ENCODE data around the gene HBP1. TPM values are rescaled to one million over a fixed set of nuclear protein-coding genes. Genes with fewer than 3 reads are reported as not detected.

The HBP1 gene
- total RNA-seq, 1 experiment from 2014 or later = 44.8 TPM

GRCh38 chr7:107165341-107165740 lies 3.5 kb upstream of the HBP1 start:
- H3K27ac ChIP-seq = no peak overlapping the region
- no peaks in the 10 kb centered on the region for H3K36me3 ChIP-seq
- no peaks in the 10 kb centered on the region for H3K9me3 ChIP-seq (replicated peaks)
- no peak for DNase-seq (ENCODE audit: low read depth in 1 of 2, low spot score in 2 of 2)
- H3K4me1 ChIP-seq (replicated peaks) = peaks cover 7% of the 10 kb centered on the region; the same call in 1 of the 2 replicates
- no peaks in the 10 kb centered on the region for H3K27me3 ChIP-seq (replicated peaks)
- no peak overlapping the region for H3K4me3 ChIP-seq

GRCh38 chr7:107166736-107167426 lies 1.9 kb upstream of the HBP1 start:
- Histone ChIP-seq H3K27ac (peak overlapping the region; percentile 70), H3K36me3 (no peaks in the 10 kb centered on the region), H3K9me3 (replicated peaks) (no peaks in the 10 kb centered on the region), H3K27me3 (replicated peaks) (no peaks in the 10 kb centered on the region), H3K4me1 (replicated peaks) (peaks cover 10% of the 10 kb centered on the region; the same call in 1 of the 2 replicates), H3K4me3 (peak overlapping the region; percentile 37)
- no peak for DNase-seq (ENCODE audit: low read depth in 1 of 2, low spot score in 2 of 2)

- peak in 1 of 2 experiments; percentile 81 for DNase-seq (ENCODE audit: low read depth in 1 of 2, low spot score in 2 of 2)
- Histone ChIP-seq H3K27ac (peak overlapping the region; percentile 70), H3K4me1 (replicated peaks) (peaks cover 10% of the 10 kb centered on the region; the same call in 1 of the 2 replicates), H3K36me3 (no peaks in the 10 kb centered on the region), H3K4me3 (peak overlapping the region; percentile 37), H3K9me3 (replicated peaks) (no peaks in the 10 kb centered on the region), H3K27me3 (replicated peaks) (no peaks in the 10 kb centered on the region)
Measured at GRCh38 chr7:107167483-107168232, 1.1 kb upstream of the HBP1 start.

- H3K36me3 ChIP-seq = no peaks in the 10 kb centered on the region
- no peaks in the 10 kb centered on the region for H3K9me3 ChIP-seq (replicated peaks)
- H3K4me3 ChIP-seq = peak overlapping the region; percentile 58
- no peaks in the 10 kb centered on the region for H3K27me3 ChIP-seq (replicated peaks)
- H3K27ac ChIP-seq = peak overlapping the region; percentile 88
- peaks cover 4% of the 10 kb centered on the region; the same call in 1 of the 2 replicates for H3K4me1 ChIP-seq (replicated peaks)
- peak; percentile 92 to 96 for DNase-seq (ENCODE audit: low read depth in 1 of 2, low spot score in 2 of 2)
Measured at GRCh38 chr7:107169120-107170050, 582 bp downstream of the HBP1 start.

GRCh38 chr7:107170051-107170915 lies 1.5 kb downstream of the HBP1 start:
- DNase-seq (ENCODE audit: low read depth in 1 of 2, low spot score in 2 of 2) = no peak
- Histone ChIP-seq H3K27me3 (replicated peaks) (no peaks in the 10 kb centered on the region), H3K27ac (peak overlapping the region; percentile 88)

GRCh38 chr7:107171496-107171895 lies 2.7 kb downstream of the HBP1 start:
- no peak overlapping the region for H3K4me3 ChIP-seq
- H3K9me3 ChIP-seq (replicated peaks) = no peaks in the 10 kb centered on the region
- no peaks in the 10 kb centered on the region for H3K27me3 ChIP-seq (replicated peaks)
- H3K4me1 ChIP-seq (replicated peaks) = peaks cover 4% of the 10 kb centered on the region; the same call in 1 of the 2 replicates
- H3K36me3 ChIP-seq = no peaks in the 10 kb centered on the region
- no peak overlapping the region for H3K27ac ChIP-seq
- no peak for DNase-seq (ENCODE audit: low read depth in 1 of 2, low spot score in 2 of 2)

More at GRCh38 chr7:107170051-107170915, 1.5 kb downstream of the HBP1 start:
- Histone ChIP-seq H3K36me3 (no peaks in the 10 kb centered on the region), H3K4me1 (replicated peaks) (peaks cover 4% of the 10 kb centered on the region; the same call in 1 of the 2 replicates), H3K9me3 (replicated peaks) (no peaks in the 10 kb centered on the region), H3K4me3 (peak overlapping the region; percentile 58)

GRCh38 chr7:107172276-107173032 lies 3.7 kb downstream of the HBP1 start:
- Histone ChIP-seq H3K4me3 (no peak overlapping the region), H3K27ac (no peak overlapping the region), H3K27me3 (replicated peaks) (no peaks in the 10 kb centered on the region), H3K9me3 (replicated peaks) (no peaks in the 10 kb centered on the region), H3K36me3 (no peaks in the 10 kb centered on the region), H3K4me1 (replicated peaks) (peaks cover 4% of the 10 kb centered on the region; the same call in 1 of the 2 replicates)
- no peak for DNase-seq (ENCODE audit: low read depth in 1 of 2, low spot score in 2 of 2)

GRCh38 chr7:107173191-107173590 lies 4.4 kb downstream of the HBP1 start:
- Histone ChIP-seq H3K36me3 (no peaks in the 10 kb centered on the region), H3K27ac (no peak overlapping the region), H3K4me3 (no peak overlapping the region), H3K9me3 (replicated peaks) (no peaks in the 10 kb centered on the region), H3K27me3 (replicated peaks) (no peaks in the 10 kb centered on the region), H3K4me1 (replicated peaks) (peaks cover 4% of the 10 kb centered on the region; the same call in 1 of the 2 replicates)
- DNase-seq (ENCODE audit: low read depth in 1 of 2, low spot score in 2 of 2) = no peak

- H3K4me1 ChIP-seq (replicated peaks) = peaks cover 4% of the 10 kb centered on the region; the same call in 1 of the 2 replicates
- H3K4me3 ChIP-seq = no peak overlapping the region
- H3K27ac ChIP-seq = no peak overlapping the region
- no peaks in the 10 kb centered on the region for H3K27me3 ChIP-seq (replicated peaks)
- no peak for DNase-seq (ENCODE audit: low read depth in 1 of 2, low spot score in 2 of 2)
- H3K36me3 ChIP-seq = no peaks in the 10 kb centered on the region
- no peaks in the 10 kb centered on the region for H3K9me3 ChIP-seq (replicated peaks)
Measured at GRCh38 chr7:107173691-107174406, 5.0 kb downstream of the HBP1 start.

- no peak for DNase-seq (ENCODE audit: low read depth in 1 of 2, low spot score in 2 of 2)
- Histone ChIP-seq H3K4me3 (no peak overlapping the region), H3K4me1 (replicated peaks) (peaks cover 15% of the 10 kb centered on the region; the same call in 1 of the 2 replicates), H3K9me3 (replicated peaks) (no peaks in the 10 kb centered on the region), H3K27me3 (replicated peaks) (no peaks in the 10 kb centered on the region), H3K36me3 (peaks cover 17% of the 10 kb centered on the region), H3K27ac (no peak overlapping the region)
Measured at GRCh38 chr7:107179326-107180164, 10.7 kb downstream of the HBP1 start.

GRCh38 chr7:107180378-107180777 lies 11.6 kb downstream of the HBP1 start:
- no peak overlapping the region for H3K27ac ChIP-seq
- H3K36me3 ChIP-seq = peaks cover 17% of the 10 kb centered on the region
- no peaks in the 10 kb centered on the region for H3K27me3 ChIP-seq (replicated peaks)
- H3K9me3 ChIP-seq (replicated peaks) = no peaks in the 10 kb centered on the region
- no peak overlapping the region for H3K4me3 ChIP-seq
- DNase-seq (ENCODE audit: low read depth in 1 of 2, low spot score in 2 of 2) = no peak
- H3K4me1 ChIP-seq (replicated peaks) = peaks cover 15% of the 10 kb centered on the region; the same call in 1 of the 2 replicates
